ENCODE data around the gene MED26. TPM values are rescaled to one million over a fixed set of nuclear protein-coding genes. Genes with fewer than 3 reads are reported as not detected.

The MED26 gene
- total and polyA plus RNA-seq, 9 of the 15 experiments (the other 6 are each of a cell fraction or from before 2014, with no cell fraction given): 0.71 to 15.1 (median 6.2) TPM

GRCh38 chr19:16572332-16573211 lies 55.4 kb downstream of the MED26 start, which contains the start of gene SLC35E1:
Gene SLC35E1, minus strand, starts transcription at chr19:16572415. Its CDS starts 51 bp downstream, at chr19:16572364.
- Histone ChIP-seq H3K27me3 (ENCODE audit: control insufficient read depth in 2 of 2, insufficient read depth in 2 of 2, low read length in 2 of 2) (no peaks in the 10 kb centered on the region), H3K36me3 (ENCODE audit: control insufficient read depth, insufficient read depth, low read length) (peaks cover 70% of the 10 kb centered on the region), H2AFZ (ENCODE audit: low read depth, low read length) (peak within 1 kb of the TSS; percentile 81), H3K4me2 (ENCODE audit: insufficient read depth, low read length) (peak within 1 kb of the TSS; percentile 90), H3K27ac (ENCODE audit: extremely low read depth, low read depth, low read length) (peak within 1 kb of the TSS; percentile 88), H3K9me1 (ENCODE audit: control insufficient read depth, insufficient read depth, low read length) (peaks cover 4% of the 10 kb centered on the region), H3K9me3 (replicated peaks; ENCODE audit: control insufficient read depth, insufficient read depth, low read depth, low read length) (no peaks in the 10 kb centered on the region), H3K4me3 (peak within 1 kb of the TSS; percentile 99), H3K79me2 (ENCODE audit: control insufficient read depth, insufficient read depth, low read length) (peaks cover 76% of the 10 kb centered on the region), H3K9ac (ENCODE audit: insufficient read depth in 1 of 2, low read depth in 2 of 2, low read length in 2 of 2) (peak within 1 kb of the TSS; percentile 90 to 100), H3K4me1 (replicated peaks in 1 of 2; ENCODE audit: control insufficient read depth in 2 of 2, insufficient read depth in 2 of 2, low read length in 2 of 2) (peaks cover 22 to 34% of the 10 kb centered on the region in 2 experiments; a peak in 4 of 5 replicates), H4K20me1 (replicated peaks; ENCODE audit: control insufficient read depth, insufficient read depth, low read length) (0 out of 2 replicates have a peak, but pooled peaks cover 10% of the 10 kb centered on the region)
- WGBS (ENCODE audit: insufficient coverage, low coverage, missing lambda C conversion rate): under 1% methylated on average over 46 of the region's 83 CpGs
- ChIA-PET CTCF (ENCODE audit: low intra/inter-chr PET ratio) (interaction anchor here (0.6 kb wide), 1 partner anchor 1279 kb away, joined by 3 read pairs; no protein-coding TSS in a partner anchor), POLR2A (interaction anchor here (0.6 to 2.3 kb wide), 9 partner anchors 8 to 56 kb away, joined by 3 to 11 read pairs (median 4); partner anchors contain the start of gene MED26)
- TSS peak; percentile 72 for BruUV-seq (replicated peaks)
- ATAC-seq (peak; percentile 98), DNase-seq (ENCODE audit: extremely low read depth in 1 of 4, low spot score in 3 of 4) (peak; percentile 97 to 99 (median 98)), FAIRE-seq (peak; percentile 98)
- intact Hi-C loops (cut with micrococcal nuclease): no loop called here
- in situ Hi-C loops (cut with MboI): no loop called here
- no peak for TF ChIP-seq ZBTB17 (CRISPR knock-in tag; IDR thresholded peaks at IDR 0.05)
- TF ChIP-seq RUNX1 (IDR thresholded peaks at IDR 0.05; ENCODE audit: low read depth): peak; percentile 65; the same call in 1 of the 2 replicates
- TF ChIP-seq TFAM (CRISPR knock-in tag; conservative IDR thresholded peaks at IDR 0.05): no peak
- TF ChIP-seq GTF2B (IDR thresholded peaks at IDR 0.05; ENCODE audit: extremely low read depth, insufficient read length): no peak
- peak; percentile 85 for TF ChIP-seq EP400 (IDR thresholded peaks at IDR 0.05)
- TF ChIP-seq KHSRP (IDR thresholded peaks at IDR 0.05): peak; percentile 93
- no peak for TF ChIP-seq MEF2D (tag; conservative IDR thresholded peaks at IDR 0.05; ENCODE audit: low read depth)
- peak; percentile 65 for TF ChIP-seq ATF7 (IDR thresholded peaks at IDR 0.05)
- TF ChIP-seq PHF8 (IDR thresholded peaks at IDR 0.05; ENCODE audit: borderline replicate concordance, low read length): peak; percentile 82
- TF ChIP-seq FIP1L1 (IDR thresholded peaks at IDR 0.05; ENCODE audit: low read depth, low read length, poor library complexity, severe bottlenecking): peak; percentile 23
- TF ChIP-seq, protein P1, sequence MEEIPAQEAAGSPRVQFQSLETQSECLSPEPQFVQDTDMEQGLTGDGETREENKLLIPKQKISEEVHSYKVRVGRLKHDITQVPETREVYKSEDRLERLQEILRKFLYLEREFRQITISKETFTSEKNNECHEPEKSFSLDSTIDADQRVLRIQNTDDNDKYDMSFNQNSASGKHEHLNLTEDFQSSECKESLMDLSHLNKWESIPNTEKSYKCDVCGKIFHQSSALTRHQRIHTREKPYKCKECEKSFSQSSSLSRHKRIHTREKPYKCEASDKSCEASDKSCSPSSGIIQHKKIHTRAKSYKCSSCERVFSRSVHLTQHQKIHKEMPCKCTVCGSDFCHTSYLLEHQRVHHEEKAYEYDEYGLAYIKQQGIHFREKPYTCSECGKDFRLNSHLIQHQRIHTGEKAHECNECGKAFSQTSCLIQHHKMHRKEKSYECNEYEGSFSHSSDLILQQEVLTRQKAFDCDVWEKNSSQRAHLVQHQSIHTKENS (CRISPR knock-in tag; IDR thresholded peaks at IDR 0.05): no peak
- TF ChIP-seq PTBP1 (IDR thresholded peaks at IDR 0.05; ENCODE audit: low read depth, low read length): no peak
- no peak for TF ChIP-seq ZNF121 (CRISPR knock-in tag; conservative IDR thresholded peaks at IDR 0.05)

All from K562 (cell line).